ENCODE data around the gene MGAT4B.
"Not testable (repeated sequence)": the region's sequence is repeated elsewhere in the genome, so short reads cannot be mapped to it uniquely, and the experiment has no call there.

Gene MGAT4B

GRCh38 chr5:179795863-179796833 is 10.5 kb downstream of the MGAT4B start:
- DNase-seq (ENCODE audit: insufficient read length, low spot score), result peak; percentile 75
- peak; percentile 97 for FAIRE-seq

- DNase-seq (ENCODE audit: insufficient read length, low spot score), result no peak
- FAIRE-seq, result no peak
These were observed 11.4 kb downstream of the MGAT4B start for GRCh38 chr5:179795049-179795862.

- no peak for FAIRE-seq
These were observed 12.1 kb downstream of the MGAT4B start for GRCh38 chr5:179794575-179794974.

GRCh38 chr5:179794171-179794570 is 12.5 kb downstream of the MGAT4B start:
- no peak for DNase-seq (ENCODE audit: insufficient read length, low spot score)
- no peak for FAIRE-seq

More at GRCh38 chr5:179794575-179794974, 12.1 kb downstream of the MGAT4B start:
- no peak for DNase-seq (ENCODE audit: insufficient read length, low spot score)

- FAIRE-seq (no peak), DNase-seq (ENCODE audit: insufficient read length, low spot score) (no peak)
These were observed 13.1 kb downstream of the MGAT4B start, which contains the start of gene LTC4S for GRCh38 chr5:179793468-179794139. LTC4S (plus strand) TSS chr5:179793986; CDS start chr5:179794081, 95 bp downstream.

GRCh38 chr5:179792612-179793467 is 13.8 kb downstream of the MGAT4B start:
- DNase-seq (ENCODE audit: insufficient read length, low spot score), result no peak

GRCh38 chr5:179791881-179792611 is 14.6 kb downstream of the MGAT4B start:
- FAIRE-seq (no peak), DNase-seq (ENCODE audit: insufficient read length, low spot score) (no peak)

More at GRCh38 chr5:179792612-179793467, 13.8 kb downstream of the MGAT4B start:
- no peak for FAIRE-seq

GRCh38 chr5:179789278-179789677 is 17.4 kb downstream of the MGAT4B start:
- not testable (repeated sequence) for FAIRE-seq; DNase-seq (ENCODE audit: insufficient read length, low spot score)

- FAIRE-seq, result no peak
- no peak for DNase-seq (ENCODE audit: insufficient read length, low spot score)
These were observed 18.3 kb downstream of the MGAT4B start for GRCh38 chr5:179788193-179788854.

GRCh38 chr5:179786861-179787260 is 19.8 kb downstream of the MGAT4B start:
- no peak for FAIRE-seq
- no peak for DNase-seq (ENCODE audit: insufficient read length, low spot score)

GRCh38 chr5:179783128-179783527 is 23.5 kb downstream of the MGAT4B start:
- no peak for FAIRE-seq

GRCh38 chr5:179781846-179782245 is 24.8 kb downstream of the MGAT4B start:
- no peak for FAIRE-seq
- no peak for DNase-seq (ENCODE audit: insufficient read length, low spot score)

More at GRCh38 chr5:179783128-179783527, 23.5 kb downstream of the MGAT4B start:
- DNase-seq (ENCODE audit: insufficient read length, low spot score), result no peak

- FAIRE-seq (no peak), DNase-seq (ENCODE audit: insufficient read length, low spot score) (no peak)
These were observed 26.3 kb downstream of the MGAT4B start for GRCh38 chr5:179780362-179780761.

- no peak for DNase-seq (ENCODE audit: insufficient read length, low spot score)
- FAIRE-seq, result no peak
These were observed 26.8 kb downstream of the MGAT4B start for GRCh38 chr5:179779826-179780225.

- DNase-seq (ENCODE audit: insufficient read length, low spot score) (no peak), FAIRE-seq (no peak)
These were observed 28.1 kb downstream of the MGAT4B start for GRCh38 chr5:179778591-179778990.

GRCh38 chr5:179777909-179778308 is 28.8 kb downstream of the MGAT4B start:
- FAIRE-seq (no peak), DNase-seq (ENCODE audit: insufficient read length, low spot score) (no peak)

GRCh38 chr5:179777456-179777855 is 29.2 kb downstream of the MGAT4B start:
- DNase-seq (ENCODE audit: insufficient read length, low spot score), result no peak
- no peak for FAIRE-seq

GRCh38 chr5:179776411-179776938 is 30.2 kb downstream of the MGAT4B start:
- DNase-seq (ENCODE audit: insufficient read length, low spot score) (no peak), FAIRE-seq (no peak)

All from HTR-8/SVneo (cell line).